Stomach (tissue), 4 donors: ENCODE results near the gene ELOVL7.

Experiments used
- EP300 ChIP-seq: sonication (generic); formaldehyde crosslinking; IDR thresholded peaks from one replicate; pipeline ENCODE4 v1.6.1; 2017; ENCODE audit warnings: antibody characterized with exemption
- POLR2A ChIP-seq, 4 donors: fragments of 450-650 bp; IDR thresholded peaks; one replicate each; pipeline ENCODE4 v1.6.1; 2016; ENCODE audit warnings: antibody characterized with exemption in 4 of 4, control low read depth in 2 of 4, mild to moderate bottlenecking in 1 of 4, moderate library complexity in 1 of 4
- POLR2AphosphoS5 ChIP-seq, 3 donors: sonication (generic); formaldehyde crosslinking; IDR thresholded peaks; one replicate each; pipeline ENCODE4 v1.6.1; 2016; ENCODE audit warnings: antibody characterized with exemption in 3 of 3
- TF ChIP-seq, protein P1 (sequence below), 7 experiments: fragments of 450-650 bp in 4 of 7; fragments of 200-600 bp in 3 of 7; sonication (generic) in 3 of 7; IDR thresholded peaks; one replicate each; pipeline ENCODE4 v1.5.1; 2016 to 2019; ENCODE audit warnings: antibody characterized with exemption in 7 of 7, control low read depth in 2 of 7, mild to moderate bottlenecking in 1 of 7

DNA sequence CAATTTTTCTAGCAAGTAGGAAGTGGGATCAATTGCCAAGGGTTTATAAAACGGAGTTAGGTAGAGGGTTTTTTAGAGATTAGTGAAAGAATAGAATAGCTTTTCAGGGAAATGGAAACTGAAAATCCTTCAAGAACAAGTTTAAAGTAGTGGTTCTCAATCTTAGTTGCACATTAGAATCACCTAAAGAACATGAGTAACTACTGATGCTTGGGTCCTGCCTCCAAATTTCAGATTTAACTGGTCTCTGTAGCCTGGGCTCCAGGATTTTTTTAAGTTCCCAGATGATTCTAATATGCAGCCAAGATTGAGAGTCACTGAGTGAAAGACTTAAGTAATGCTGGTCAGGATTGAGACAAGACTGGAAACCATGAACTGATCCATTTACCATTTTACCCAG lies 20.5 kb downstream of the ELOVL7 start:
- TF ChIP-seq POLR2A (IDR thresholded peaks at IDR 0.05) (no peak), EP300 (no peak), POLR2AphosphoS5 (IDR thresholded peaks at IDR 0.05) (no peak)
- TF ChIP-seq, protein P1, sequence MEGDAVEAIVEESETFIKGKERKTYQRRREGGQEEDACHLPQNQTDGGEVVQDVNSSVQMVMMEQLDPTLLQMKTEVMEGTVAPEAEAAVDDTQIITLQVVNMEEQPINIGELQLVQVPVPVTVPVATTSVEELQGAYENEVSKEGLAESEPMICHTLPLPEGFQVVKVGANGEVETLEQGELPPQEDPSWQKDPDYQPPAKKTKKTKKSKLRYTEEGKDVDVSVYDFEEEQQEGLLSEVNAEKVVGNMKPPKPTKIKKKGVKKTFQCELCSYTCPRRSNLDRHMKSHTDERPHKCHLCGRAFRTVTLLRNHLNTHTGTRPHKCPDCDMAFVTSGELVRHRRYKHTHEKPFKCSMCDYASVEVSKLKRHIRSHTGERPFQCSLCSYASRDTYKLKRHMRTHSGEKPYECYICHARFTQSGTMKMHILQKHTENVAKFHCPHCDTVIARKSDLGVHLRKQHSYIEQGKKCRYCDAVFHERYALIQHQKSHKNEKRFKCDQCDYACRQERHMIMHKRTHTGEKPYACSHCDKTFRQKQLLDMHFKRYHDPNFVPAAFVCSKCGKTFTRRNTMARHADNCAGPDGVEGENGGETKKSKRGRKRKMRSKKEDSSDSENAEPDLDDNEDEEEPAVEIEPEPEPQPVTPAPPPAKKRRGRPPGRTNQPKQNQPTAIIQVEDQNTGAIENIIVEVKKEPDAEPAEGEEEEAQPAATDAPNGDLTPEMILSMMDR (IDR thresholded peaks at IDR 0.05): no peak
